HCT116 (cell line): Measurements from ENCODE around the gene GSTT2B.

Experiments used
- CEBPB ChIP-seq: IDR thresholded peaks from 2 replicates; pipeline ENCODE4 v1.6.1; 2012; ENCODE audit warnings: low read depth
- EGR1 ChIP-seq: IDR thresholded peaks from 2 replicates; pipeline ENCODE4 v1.6.1; 2012; ENCODE audit warnings: low read depth
- POLR2AphosphoS5 ChIP-seq: IDR thresholded peaks from 2 replicates; pipeline ENCODE4 v1.6.1; 2011; ENCODE audit warnings: mild to moderate bottlenecking, low read depth, low read length, moderate library complexity
- TF ChIP-seq, protein P1 (sequence below), 3 experiments: fragments of 200-600 bp in 1 of 3; sonication (generic) in 1 of 3; IDR thresholded peaks in 2 of 3; conservative IDR thresholded peaks in 1 of 3; 2 replicates each; pipeline ENCODE4 v1.5.1; 2012 to 2017; ENCODE audit warnings: low read depth in 2 of 3, low read length in 2 of 3, antibody characterized with exemption in 1 of 3, borderline replicate concordance in 1 of 3, control low read depth in 1 of 3, mild to moderate bottlenecking in 1 of 3, mixed read lengths in 1 of 3, mixed run types in 1 of 3, moderate library complexity in 1 of 3; ENCODE audit not compliant: insufficient read depth in 1 of 3

DNA sequence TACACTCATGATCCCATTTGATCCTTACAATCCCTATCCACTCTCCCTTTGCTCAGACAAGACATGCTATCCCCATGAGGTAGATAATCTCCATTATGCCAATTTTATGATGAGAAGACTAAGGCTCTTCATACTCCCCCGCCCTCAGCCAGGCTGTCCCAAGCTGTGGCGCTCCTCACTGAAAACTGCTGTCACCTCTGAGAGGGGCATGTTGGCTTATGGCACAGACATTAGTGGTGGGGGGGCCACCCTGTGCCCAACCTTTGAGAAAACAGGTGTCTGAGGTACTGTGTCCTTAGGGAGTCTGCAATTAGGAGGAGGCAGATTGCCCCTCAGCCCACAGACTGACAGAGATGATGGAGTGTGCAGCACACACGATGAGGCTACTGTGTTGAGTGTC, 8.1 kb upstream of the GSTT2B start:
- no peak for TF ChIP-seq POLR2AphosphoS5
- TF ChIP-seq, protein P1, sequence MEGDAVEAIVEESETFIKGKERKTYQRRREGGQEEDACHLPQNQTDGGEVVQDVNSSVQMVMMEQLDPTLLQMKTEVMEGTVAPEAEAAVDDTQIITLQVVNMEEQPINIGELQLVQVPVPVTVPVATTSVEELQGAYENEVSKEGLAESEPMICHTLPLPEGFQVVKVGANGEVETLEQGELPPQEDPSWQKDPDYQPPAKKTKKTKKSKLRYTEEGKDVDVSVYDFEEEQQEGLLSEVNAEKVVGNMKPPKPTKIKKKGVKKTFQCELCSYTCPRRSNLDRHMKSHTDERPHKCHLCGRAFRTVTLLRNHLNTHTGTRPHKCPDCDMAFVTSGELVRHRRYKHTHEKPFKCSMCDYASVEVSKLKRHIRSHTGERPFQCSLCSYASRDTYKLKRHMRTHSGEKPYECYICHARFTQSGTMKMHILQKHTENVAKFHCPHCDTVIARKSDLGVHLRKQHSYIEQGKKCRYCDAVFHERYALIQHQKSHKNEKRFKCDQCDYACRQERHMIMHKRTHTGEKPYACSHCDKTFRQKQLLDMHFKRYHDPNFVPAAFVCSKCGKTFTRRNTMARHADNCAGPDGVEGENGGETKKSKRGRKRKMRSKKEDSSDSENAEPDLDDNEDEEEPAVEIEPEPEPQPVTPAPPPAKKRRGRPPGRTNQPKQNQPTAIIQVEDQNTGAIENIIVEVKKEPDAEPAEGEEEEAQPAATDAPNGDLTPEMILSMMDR (IDR thresholded peaks at IDR 0.05 in 2 of 3, conservative IDR thresholded peaks at IDR 0.05 in 1 of 3; ENCODE audit: borderline replicate concordance in 1 of 3, insufficient read depth in 1 of 3, low read depth in 2 of 3, low read length in 2 of 3): no peak
- no peak for TF ChIP-seq EGR1
- TF ChIP-seq CEBPB: no peak
